IPS-20b (cell line): Measurements from ENCODE around the gene IFITM5.
"Not testable (repeated sequence)": the region's sequence is repeated elsewhere in the genome, so short reads cannot be mapped to it uniquely, and the experiment has no call there.

ENCODE experiments used
- H3K27ac ChIP-seq: one replicate; pipeline ENCODE4 v1.5.1; 2013; ENCODE audit warnings: low read length
- H3K27me3 ChIP-seq: 2 replicates; pipeline ENCODE4 v1.6.1; 2013; ENCODE audit warnings: mild to moderate bottlenecking, low read length, inconsistent platforms; ENCODE audit not compliant: insufficient read depth
- H3K36me3 ChIP-seq: 2 replicates; pipeline ENCODE4 v1.6.1; 2013; ENCODE audit warnings: low read depth, mild to moderate bottlenecking, inconsistent platforms, low read length, moderate library complexity; ENCODE audit not compliant: insufficient read depth
- H3K4me1 ChIP-seq: 2 replicates; pipeline ENCODE4 v1.6.1; 2013; ENCODE audit warnings: mild to moderate bottlenecking, control low read depth, inconsistent platforms, low read length, moderate library complexity; ENCODE audit not compliant: insufficient read depth
- H3K4me3 ChIP-seq: 2 replicates; pipeline ENCODE4 v1.5.1; 2013; ENCODE audit warnings: mild to moderate bottlenecking, low read length, inconsistent platforms
- H3K9ac ChIP-seq: 2 replicates; pipeline ENCODE4 v1.6.1; 2013; ENCODE audit warnings: low read depth, mild to moderate bottlenecking, inconsistent platforms, low read length, moderate library complexity
- H3K9me3 ChIP-seq: 2 replicates; pipeline ENCODE4 v1.6.1; 2013; ENCODE audit warnings: mild to moderate bottlenecking, low read depth, low read length, inconsistent platforms; ENCODE audit not compliant: insufficient read depth

Gene IFITM5

GRCh38 chr11:334264-334994 lies 35.1 kb upstream of the IFITM5 start:
- Histone ChIP-seq H3K27ac (no peak overlapping the region), H3K9ac (peak overlapping the region; percentile 44), H3K4me3 (peak overlapping the region; percentile 23; the same call in 1 of the 2 replicates), H3K9me3 (peaks cover 6% of the 10 kb centered on the region), H3K36me3 (no peaks in the 10 kb centered on the region), H3K4me1 (peaks cover 23% of the 10 kb centered on the region), H3K27me3 (no peaks in the 10 kb centered on the region)

GRCh38 chr11:333616-334263 lies 34.4 kb upstream of the IFITM5 start:
- peak overlapping the region; percentile 44 for H3K9ac ChIP-seq
- H3K27ac ChIP-seq, H3K4me3 ChIP-seq, H3K27me3 ChIP-seq, H3K36me3 ChIP-seq, H3K9me3 ChIP-seq: not testable (repeated sequence)
- H3K4me1 ChIP-seq = peaks cover 23% of the 10 kb centered on the region

GRCh38 chr11:332651-333480 lies 33.5 kb upstream of the IFITM5 start:
- Histone ChIP-seq H3K36me3 (no peaks in the 10 kb centered on the region), H3K27ac (no peak overlapping the region), H3K4me3 (no peak overlapping the region), H3K9ac (no peak overlapping the region), H3K9me3 (peaks cover 6% of the 10 kb centered on the region), H3K27me3 (no peaks in the 10 kb centered on the region), H3K4me1 (peaks cover 23% of the 10 kb centered on the region)

- H3K4me1 ChIP-seq = peaks cover 19% of the 10 kb centered on the region
- H3K36me3 ChIP-seq = no peaks in the 10 kb centered on the region
- H3K27ac ChIP-seq = no peak overlapping the region
- no peak overlapping the region for H3K9ac ChIP-seq
- no peaks in the 10 kb centered on the region for H3K27me3 ChIP-seq
- H3K9me3 ChIP-seq = peaks cover 6% of the 10 kb centered on the region
- H3K4me3 ChIP-seq = no peak overlapping the region
Observed at GRCh38 chr11:331358-332060, 32.2 kb upstream of the IFITM5 start.

- Histone ChIP-seq H3K9ac (no peak overlapping the region), H3K27me3 (no peaks in the 10 kb centered on the region), H3K4me3 (no peak overlapping the region), H3K36me3 (no peaks in the 10 kb centered on the region), H3K4me1 (peaks cover 12% of the 10 kb centered on the region), H3K9me3 (peaks cover 6% of the 10 kb centered on the region), H3K27ac (no peak overlapping the region)
Observed at GRCh38 chr11:330694-331357, 31.5 kb upstream of the IFITM5 start.

GRCh38 chr11:330307-330693 lies 31.0 kb upstream of the IFITM5 start:
- H3K4me1 ChIP-seq = peaks cover 7% of the 10 kb centered on the region; the same call in 1 of the 2 replicates

DNA sequence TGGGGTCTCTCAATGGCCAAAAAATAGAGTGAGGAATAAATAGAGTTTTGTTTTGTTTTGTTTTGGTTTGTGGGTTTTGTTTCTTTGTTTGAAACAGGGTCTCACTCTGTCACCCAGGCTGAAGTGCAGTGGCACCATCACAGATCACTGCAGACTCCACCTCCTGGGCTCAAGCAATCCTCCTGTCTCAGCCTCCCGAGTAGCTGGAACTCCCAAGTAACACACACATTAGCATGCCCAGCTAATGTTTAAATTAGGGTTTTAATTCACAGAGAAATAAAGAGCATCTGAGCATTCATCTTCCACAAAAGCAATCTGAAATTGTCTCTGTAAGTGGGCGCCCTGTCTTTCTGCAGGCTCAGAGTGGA lies 30.5 kb upstream of the IFITM5 start:
- Histone ChIP-seq H3K27me3 (no peaks in the 10 kb centered on the region), H3K36me3 (no peaks in the 10 kb centered on the region), H3K9me3 (peaks cover 6% of the 10 kb centered on the region), H3K4me3 (no peak overlapping the region), H3K4me1 (peaks cover 7% of the 10 kb centered on the region; the same call in 1 of the 2 replicates), H3K9ac (no peak overlapping the region), H3K27ac (no peak overlapping the region)

More at GRCh38 chr11:330307-330693, 31.0 kb upstream of the IFITM5 start:
- no peak overlapping the region for H3K4me3 ChIP-seq
- H3K27ac ChIP-seq = no peak overlapping the region
- H3K9me3 ChIP-seq = peaks cover 6% of the 10 kb centered on the region
- no peaks in the 10 kb centered on the region for H3K36me3 ChIP-seq
- no peak overlapping the region for H3K9ac ChIP-seq
- no peaks in the 10 kb centered on the region for H3K27me3 ChIP-seq

DNA sequence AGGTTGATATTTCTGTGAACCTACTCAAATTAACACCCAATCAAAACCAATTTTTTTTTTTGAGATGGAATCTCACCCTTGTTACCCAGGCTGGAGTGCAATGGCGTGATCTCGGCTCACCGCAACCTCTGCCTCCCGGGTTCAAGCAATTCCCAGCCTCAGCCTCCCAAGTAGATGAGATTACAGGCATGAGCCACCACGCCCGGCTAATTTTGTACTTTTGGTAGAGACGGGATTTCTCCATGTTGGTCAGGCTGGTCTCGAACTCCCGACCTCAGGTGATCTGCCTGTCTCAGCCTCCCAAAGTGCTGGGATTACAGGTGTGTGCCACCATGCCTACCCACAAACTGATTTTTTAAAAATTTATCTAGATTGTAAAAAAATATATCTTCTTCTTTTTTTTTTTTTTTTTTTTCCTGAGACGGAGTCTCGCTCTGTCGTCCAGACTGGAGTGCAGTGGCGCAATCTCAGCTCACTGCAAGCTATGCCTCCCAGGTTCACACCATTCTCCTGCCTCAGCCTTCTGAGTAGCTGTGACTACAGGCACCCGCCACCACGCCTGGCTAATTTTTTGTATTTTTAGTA lies 29.3 kb upstream of the IFITM5 start:
- not testable (repeated sequence) for H3K4me3 ChIP-seq, H3K36me3 ChIP-seq, H3K9me3 ChIP-seq, H3K27me3 ChIP-seq, H3K4me1 ChIP-seq, H3K27ac ChIP-seq, H3K9ac ChIP-seq

- Histone ChIP-seq H3K36me3 (no peaks in the 10 kb centered on the region), H3K9me3 (peaks cover 3% of the 10 kb centered on the region), H3K9ac (no peak overlapping the region), H3K4me1 (no peaks in the 10 kb centered on the region; the same call in 1 of the 2 replicates), H3K4me3 (no peak overlapping the region), H3K27ac (no peak overlapping the region), H3K27me3 (no peaks in the 10 kb centered on the region)
Observed at GRCh38 chr11:328012-328411, 28.7 kb upstream of the IFITM5 start.

- H3K36me3 ChIP-seq = no peaks in the 10 kb centered on the region
- no peaks in the 10 kb centered on the region for H3K27me3 ChIP-seq
- H3K4me1 ChIP-seq = no peaks in the 10 kb centered on the region; the same call in 1 of the 2 replicates
- H3K9me3 ChIP-seq = no peaks in the 10 kb centered on the region
- H3K4me3 ChIP-seq = no peak overlapping the region
- no peak overlapping the region for H3K9ac ChIP-seq
- H3K27ac ChIP-seq = no peak overlapping the region
Observed at GRCh38 chr11:327581-327923, 28.2 kb upstream of the IFITM5 start.
